Body of pancreas (tissue), 4 donors: ENCODE results near the gene ATG4B. TPM values are rescaled to one million over a fixed set of nuclear protein-coding genes. Genes with fewer than 3 reads are reported as not detected.

Experiments used
- ATAC-seq: fragments of 150-250 bp; one replicate; pipeline ENCODE4 v1.9.1; 2016
- DNase-seq, 4 donors: peaks; one replicate each; pipeline ENCODE4 v3.0.0-alpha.2; 2019
- H3K27ac ChIP-seq, 4 donors: fragments of 200-600 bp; sonication (generic); 1 replicate in 3 of 4; 2 replicates in 1 of 4; pipeline versions ENCODE4 v1.5.1 to v1.6.1; 2016 to 2019; ENCODE audit warnings: mild to moderate bottlenecking in 1 of 4, mixed read lengths in 1 of 4, moderate library complexity in 1 of 4
- H3K27me3 ChIP-seq, 2 donors: fragments of 200-600 bp; sonication (generic); one replicate each; pipeline ENCODE4 v1.6.0; 2016; ENCODE audit warnings: mild to moderate bottlenecking in 1 of 2
- H3K36me3 ChIP-seq, 2 donors: fragments of 200-600 bp; sonication (generic); replicated peaks in 1 of 2; 2 replicates each; pipeline ENCODE4 v1.5.1; 2016; ENCODE audit warnings: low read depth in 2 of 2; ENCODE audit not compliant: insufficient read depth in 1 of 2
- H3K4me1 ChIP-seq: fragments of 200-600 bp; sonication (generic); one replicate; pipeline ENCODE4 v1.6.0; 2016
- H3K4me3 ChIP-seq, 2 donors: fragments of 200-600 bp; sonication (generic); 1 replicate in 1 of 2; 2 replicates in 1 of 2; pipeline ENCODE4 v1.5.1; 2016 to 2019
- H3K9me3 ChIP-seq, 3 donors: fragments of 200-600 bp; sonication (generic); 1 replicate in 2 of 3; 2 replicates in 1 of 3; pipeline ENCODE4 v1.5.1; 2016
- POLR2A ChIP-seq, 3 donors: fragments of 450-650 bp; IDR thresholded peaks; one replicate each; pipeline ENCODE4 v1.6.1; 2016; ENCODE audit warnings: antibody characterized with exemption in 3 of 3, mild to moderate bottlenecking in 2 of 3
- WGBS, 2 donors: methylation state at CpG; one replicate each; pipeline ENCODE4 v1.1.5; 2017; 5-methylcytosine and 5-hydroxymethylcytosine counted together
- intact Hi-C: fragments of 100-400 bp; cut with DNase I; formaldehyde crosslinking; loops from one replicate; pipeline ENCODE4 v1.15.1; 2023
- total RNA-seq, 2 donors: library from RNA; depleted of rRNA; stranded (reverse); fragments of >200 nt; gene quantifications; one replicate each; pipeline ENCODE4 v1.1.0, GENCODE V29; 2016
- TF ChIP-seq, protein P1 (sequence below), 7 experiments: fragments of 450-650 bp in 4 of 7; fragments of 200-600 bp in 3 of 7; sonication (generic) in 3 of 7; IDR thresholded peaks; one replicate each; pipeline ENCODE4 v1.5.1; 2016 to 2019; ENCODE audit warnings: antibody characterized with exemption in 7 of 7

The ATG4B gene
- total RNA-seq, 2 donors from 2014 or later: 27.5 to 54.4 TPM

DNA sequence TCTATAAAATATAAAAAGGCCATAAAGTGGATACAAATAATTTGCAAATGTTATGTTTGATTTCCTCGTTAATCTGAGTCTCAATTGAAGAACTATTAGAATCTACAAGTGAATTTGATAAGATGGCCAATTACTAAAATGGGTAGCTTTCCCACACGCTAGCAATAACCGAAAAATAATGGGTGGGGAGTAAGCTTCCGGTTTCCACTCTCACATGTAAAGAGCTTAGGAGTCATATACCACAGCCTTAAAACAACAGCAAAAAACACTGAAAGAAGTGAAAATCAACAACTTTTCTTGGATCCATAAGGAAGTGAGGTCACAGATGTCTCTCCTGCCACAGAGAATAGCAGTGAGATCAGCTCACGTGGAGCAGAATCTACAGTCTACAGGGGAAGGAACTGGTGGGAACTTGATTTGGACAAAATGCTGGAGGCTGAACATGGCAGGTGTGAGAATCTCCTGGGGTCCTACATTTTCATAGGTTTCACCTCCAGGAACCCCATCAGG lies 19.1 kb upstream of the ATG4B start:
- TF ChIP-seq POLR2A (IDR thresholded peaks at IDR 0.05): no peak
- TF ChIP-seq, protein P1, sequence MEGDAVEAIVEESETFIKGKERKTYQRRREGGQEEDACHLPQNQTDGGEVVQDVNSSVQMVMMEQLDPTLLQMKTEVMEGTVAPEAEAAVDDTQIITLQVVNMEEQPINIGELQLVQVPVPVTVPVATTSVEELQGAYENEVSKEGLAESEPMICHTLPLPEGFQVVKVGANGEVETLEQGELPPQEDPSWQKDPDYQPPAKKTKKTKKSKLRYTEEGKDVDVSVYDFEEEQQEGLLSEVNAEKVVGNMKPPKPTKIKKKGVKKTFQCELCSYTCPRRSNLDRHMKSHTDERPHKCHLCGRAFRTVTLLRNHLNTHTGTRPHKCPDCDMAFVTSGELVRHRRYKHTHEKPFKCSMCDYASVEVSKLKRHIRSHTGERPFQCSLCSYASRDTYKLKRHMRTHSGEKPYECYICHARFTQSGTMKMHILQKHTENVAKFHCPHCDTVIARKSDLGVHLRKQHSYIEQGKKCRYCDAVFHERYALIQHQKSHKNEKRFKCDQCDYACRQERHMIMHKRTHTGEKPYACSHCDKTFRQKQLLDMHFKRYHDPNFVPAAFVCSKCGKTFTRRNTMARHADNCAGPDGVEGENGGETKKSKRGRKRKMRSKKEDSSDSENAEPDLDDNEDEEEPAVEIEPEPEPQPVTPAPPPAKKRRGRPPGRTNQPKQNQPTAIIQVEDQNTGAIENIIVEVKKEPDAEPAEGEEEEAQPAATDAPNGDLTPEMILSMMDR (IDR thresholded peaks at IDR 0.05): no peak
- intact Hi-C loops: no loop called here
- WGBS, 2 donors: 88 to 89% methylated on average over 5 of the region's 5 CpGs
- ATAC-seq: no peak
- H3K9me3 ChIP-seq: no peaks in the 10 kb centered on the region
- H3K27ac ChIP-seq: peak overlapping the region in 1 of 4 donors; percentile 34
- DNase-seq: no peak
- no peaks in the 10 kb centered on the region for H3K27me3 ChIP-seq
- H3K36me3 ChIP-seq: no peaks in the 10 kb centered on the region
- H3K4me1 ChIP-seq: peaks cover 6% of the 10 kb centered on the region
- no peak overlapping the region for H3K4me3 ChIP-seq

DNA sequence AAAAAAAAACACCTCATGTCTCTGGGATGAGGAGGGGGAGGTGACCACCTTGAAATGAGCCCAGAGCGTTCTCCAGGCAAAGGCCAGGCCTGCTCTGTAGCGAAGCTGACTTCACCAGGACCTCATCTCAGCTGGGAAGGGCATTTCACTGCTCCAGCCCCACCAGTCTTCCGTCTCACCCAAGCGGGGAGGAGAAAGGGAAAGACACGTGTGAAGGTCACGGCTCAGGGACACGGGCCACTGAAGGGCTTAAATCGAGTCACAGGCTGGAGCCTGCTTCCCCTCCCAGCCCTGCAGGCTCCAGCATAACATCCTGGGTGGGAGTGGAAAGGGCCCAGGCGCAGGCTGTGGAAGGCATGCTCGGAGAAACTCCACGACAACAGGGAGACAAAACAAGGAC lies 18.7 kb upstream of the ATG4B start:
- ATAC-seq (no peak), DNase-seq (no peak)
- Histone ChIP-seq H3K4me1 (peaks cover 6% of the 10 kb centered on the region), H3K27me3 (no peaks in the 10 kb centered on the region), H3K36me3 (no peaks in the 10 kb centered on the region), H3K27ac (no peak overlapping the region), H3K9me3 (no peaks in the 10 kb centered on the region), H3K4me3 (no peak overlapping the region)
- 80 to 81% methylated on average over 10 to 11 of the region's 11 CpGs for WGBS, 2 donors
- TF ChIP-seq, protein P1 (IDR thresholded peaks at IDR 0.05): no peak
- TF ChIP-seq POLR2A (IDR thresholded peaks at IDR 0.05): no peak
- intact Hi-C loops: no loop called here

GRCh38 chr2:241619597-241620418 lies 17.7 kb upstream of the ATG4B start:
- no peak overlapping the region for H3K27ac ChIP-seq
- WGBS, 2 donors: 89 to 91% methylated on average over 19 to 20 of the region's 20 CpGs
- no peak for TF ChIP-seq POLR2A (IDR thresholded peaks at IDR 0.05)
- TF ChIP-seq, protein P1 (IDR thresholded peaks at IDR 0.05): no peak
- DNase-seq (no peak), ATAC-seq (no peak)
- intact Hi-C loops: no loop called here
- no peaks in the 10 kb centered on the region for H3K27me3 ChIP-seq
- peaks cover 10% of the 10 kb centered on the region for H3K4me1 ChIP-seq
- no peaks in the 10 kb centered on the region for H3K36me3 ChIP-seq
- no peak overlapping the region for H3K4me3 ChIP-seq
- H3K9me3 ChIP-seq: no peaks in the 10 kb centered on the region

DNA sequence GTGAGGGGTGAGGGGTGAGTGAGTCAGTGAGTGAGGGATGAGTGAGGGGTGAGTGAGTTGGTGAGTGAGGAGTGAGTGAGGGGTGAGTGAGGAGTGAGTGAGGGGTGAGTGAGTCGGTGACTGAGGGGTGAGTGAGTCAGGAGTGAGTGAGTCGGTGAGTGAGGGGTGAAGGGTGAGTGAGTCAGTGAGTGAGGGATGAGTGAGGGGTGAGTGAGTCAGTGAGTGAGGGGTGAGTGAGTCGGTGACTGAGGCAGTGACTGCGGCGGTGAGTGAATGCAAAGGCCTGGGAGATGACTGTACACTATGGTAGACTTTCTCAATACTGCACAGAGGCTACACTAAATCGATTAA lies 17.1 kb upstream of the ATG4B start:
- WGBS, 2 donors: 93 to 98% methylated on average over 6 of the region's 6 CpGs
- no peaks in the 10 kb centered on the region for H3K9me3 ChIP-seq
- no peaks in the 10 kb centered on the region for H3K27me3 ChIP-seq
- no peaks in the 10 kb centered on the region for H3K36me3 ChIP-seq
- ATAC-seq: no peak
- H3K4me3 ChIP-seq: no peak overlapping the region
- H3K27ac ChIP-seq: no peak overlapping the region
- DNase-seq: no peak
- no peak for TF ChIP-seq POLR2A (IDR thresholded peaks at IDR 0.05)
- TF ChIP-seq, protein P1 (IDR thresholded peaks at IDR 0.05): no peak
- intact Hi-C loops: no loop called here
- peaks cover 10% of the 10 kb centered on the region for H3K4me1 ChIP-seq

GRCh38 chr2:241627675-241628074 lies 9.8 kb upstream of the ATG4B start:
- H3K27ac ChIP-seq: peak overlapping the region in 1 of 4 donors; percentile 8
- TF ChIP-seq, protein P1 (IDR thresholded peaks at IDR 0.05): no peak
- TF ChIP-seq POLR2A (IDR thresholded peaks at IDR 0.05): no peak
- DNase-seq (no peak), ATAC-seq (no peak)
- peaks cover 13% of the 10 kb centered on the region for H3K4me1 ChIP-seq
- peaks cover 0 to 5% of the 10 kb centered on the region in 2 donors for H3K36me3 ChIP-seq
- no peak overlapping the region for H3K4me3 ChIP-seq
- H3K27me3 ChIP-seq: no peaks in the 10 kb centered on the region
- 69 to 85% methylated on average over 2 to 9 of the region's 10 CpGs for WGBS, 2 donors
- intact Hi-C loops: no loop called here
- H3K9me3 ChIP-seq: no peaks in the 10 kb centered on the region
